ENCODE measurements around the gene CRTC3. TPM values are rescaled to one million over a fixed set of nuclear protein-coding genes. Genes with fewer than 3 reads are reported as not detected.
"Not testable (repeated sequence)": the region's sequence is repeated elsewhere in the genome, so short reads cannot be mapped to it uniquely, and the experiment has no call there.

The CRTC3 gene
- total RNA-seq, 1 experiment from 2014 or later: 35.3 TPM

- Histone ChIP-seq H3K36me3 (ENCODE audit: insufficient read depth, low read length, poor library complexity, severe bottlenecking) (peaks cover 9% of the 10 kb centered on the region), H3K4me1 (ENCODE audit: insufficient read depth, low read length, poor library complexity, severe bottlenecking) (no peaks in the 10 kb centered on the region), H3K4me3 (ENCODE audit: low read depth, low read length, poor library complexity, severe bottlenecking) (no peak overlapping the region), H3K27ac (ENCODE audit: low read depth, low read length, poor library complexity, severe bottlenecking) (no peak overlapping the region), H3K27me3 (replicated peaks; ENCODE audit: insufficient read depth, low read depth, low read length, poor library complexity) (no peaks in the 10 kb centered on the region), H3K9me3 (ENCODE audit: low read depth, low read length, poor library complexity, severe bottlenecking) (no peaks in the 10 kb centered on the region)
- POLR2A ChIA-PET (ENCODE audit: low non-redundant PET): no interaction called here
- CTCF ChIA-PET: no interaction called here
- DNase-seq (ENCODE audit: low spot score): no peak
- no peak for TF ChIP-seq EZH2 (IDR thresholded peaks at IDR 0.05; ENCODE audit: borderline replicate concordance, low read depth, low read length, poor library complexity, severe bottlenecking)
- TF ChIP-seq CTCF (conservative IDR thresholded peaks at IDR 0.05; ENCODE audit: low read depth, low read length): no peak
- BruUV-seq (replicated peaks): no TSS peak
- intact Hi-C loops (cut with micrococcal nuclease; ENCODE audit: unreplicated experiment): no loop called here
These were observed 95.3 kb downstream of the CRTC3 start for GRCh38 chr15:90625037-90625436.

DNA sequence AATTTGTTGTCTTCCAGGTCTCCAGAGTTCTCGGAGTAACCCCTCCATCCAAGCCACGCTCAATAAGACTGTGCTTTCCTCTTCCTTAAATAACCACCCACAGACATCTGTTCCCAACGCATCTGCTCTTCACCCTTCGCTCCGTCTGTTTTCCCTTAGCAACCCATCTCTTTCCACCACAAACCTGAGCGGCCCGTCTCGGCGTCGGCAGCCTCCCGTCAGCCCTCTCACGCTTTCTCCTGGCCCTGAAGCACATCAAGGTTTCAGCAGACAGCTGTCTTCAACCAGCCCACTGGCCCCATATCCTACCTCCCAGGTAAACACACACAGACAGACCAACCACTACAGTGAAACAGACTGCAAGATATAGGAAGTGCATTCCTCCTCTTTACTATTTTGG lies 99.5 kb downstream of the CRTC3 start:
- TF ChIP-seq EZH2 (IDR thresholded peaks at IDR 0.05; ENCODE audit: borderline replicate concordance, low read depth, low read length, poor library complexity, severe bottlenecking) (no peak), CTCF (conservative IDR thresholded peaks at IDR 0.05; ENCODE audit: low read depth, low read length) (no peak)
- intact Hi-C loops (cut with micrococcal nuclease; ENCODE audit: unreplicated experiment): no loop called here
- Histone ChIP-seq H3K27me3 (replicated peaks; ENCODE audit: insufficient read depth, low read depth, low read length, poor library complexity) (no peaks in the 10 kb centered on the region), H3K4me1 (ENCODE audit: insufficient read depth, low read length, poor library complexity, severe bottlenecking) (no peaks in the 10 kb centered on the region), H3K4me3 (ENCODE audit: low read depth, low read length, poor library complexity, severe bottlenecking) (no peak overlapping the region), H3K27ac (ENCODE audit: low read depth, low read length, poor library complexity, severe bottlenecking) (no peak overlapping the region), H3K36me3 (ENCODE audit: insufficient read depth, low read length, poor library complexity, severe bottlenecking) (peaks cover 26% of the 10 kb centered on the region), H3K9me3 (ENCODE audit: low read depth, low read length, poor library complexity, severe bottlenecking) (no peaks in the 10 kb centered on the region)
- no TSS peak for BruUV-seq (replicated peaks)
- DNase-seq (ENCODE audit: low spot score): no peak
- CTCF ChIA-PET: no interaction called here
- POLR2A ChIA-PET (ENCODE audit: low non-redundant PET): no interaction called here

DNA sequence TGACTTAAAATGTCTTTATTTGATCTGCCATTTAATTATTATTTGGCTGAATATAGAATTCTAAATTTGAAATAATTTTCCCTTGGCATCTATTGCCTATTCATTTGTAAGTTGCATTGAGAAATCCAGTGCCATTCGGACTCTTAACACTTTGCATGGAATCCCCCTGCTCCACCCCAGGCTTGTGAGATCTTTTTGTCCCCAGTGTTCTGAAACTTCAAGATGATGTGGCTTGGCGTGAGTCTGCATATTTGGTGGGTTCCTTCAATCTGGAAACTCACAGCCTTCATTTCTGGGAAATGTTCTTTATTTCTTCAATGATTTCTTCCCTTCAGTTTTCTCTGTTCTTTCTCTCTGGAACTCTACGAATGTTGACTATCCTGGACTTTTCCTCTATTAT lies 103.6 kb downstream of the CRTC3 start:
- CTCF ChIA-PET: no interaction called here
- Histone ChIP-seq H3K27me3 (replicated peaks; ENCODE audit: insufficient read depth, low read depth, low read length, poor library complexity) (no peaks in the 10 kb centered on the region), H3K4me1 (ENCODE audit: insufficient read depth, low read length, poor library complexity, severe bottlenecking) (peaks cover 2% of the 10 kb centered on the region), H3K9me3 (ENCODE audit: low read depth, low read length, poor library complexity, severe bottlenecking) (no peaks in the 10 kb centered on the region), H3K27ac (ENCODE audit: low read depth, low read length, poor library complexity, severe bottlenecking) (no peak overlapping the region), H3K36me3 (ENCODE audit: insufficient read depth, low read length, poor library complexity, severe bottlenecking) (peaks cover 26% of the 10 kb centered on the region), H3K4me3 (ENCODE audit: low read depth, low read length, poor library complexity, severe bottlenecking) (no peak overlapping the region)
- POLR2A ChIA-PET (ENCODE audit: low non-redundant PET): no interaction called here
- no TSS peak for BruUV-seq (replicated peaks)
- TF ChIP-seq EZH2 (IDR thresholded peaks at IDR 0.05; ENCODE audit: borderline replicate concordance, low read depth, low read length, poor library complexity, severe bottlenecking) (no peak), CTCF (conservative IDR thresholded peaks at IDR 0.05; ENCODE audit: low read depth, low read length) (no peak)
- DNase-seq (ENCODE audit: low spot score): no peak
- intact Hi-C loops (cut with micrococcal nuclease; ENCODE audit: unreplicated experiment): no loop called here

DNA sequence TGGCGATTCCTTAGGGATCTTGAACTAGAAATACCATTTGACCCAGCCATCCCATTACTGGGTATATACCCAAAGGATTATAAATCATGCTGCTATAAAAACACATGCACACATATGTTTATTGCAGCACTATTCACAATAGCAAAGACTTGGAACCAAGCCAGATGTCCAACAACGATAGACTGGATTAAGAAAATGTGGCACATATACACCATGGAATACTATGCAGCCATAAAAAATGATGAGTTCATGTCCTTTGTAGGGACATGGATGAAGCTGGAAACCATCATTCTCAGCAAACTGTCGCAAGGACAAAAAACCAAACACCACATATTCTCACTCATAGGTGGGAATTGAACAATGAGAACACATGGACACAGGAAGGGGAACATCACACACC lies 107.3 kb downstream of the CRTC3 start:
- H3K9me3 ChIP-seq (ENCODE audit: low read depth, low read length, poor library complexity, severe bottlenecking); intact Hi-C loops (cut with micrococcal nuclease; ENCODE audit: unreplicated experiment); H3K27me3 ChIP-seq (replicated peaks; ENCODE audit: insufficient read depth, low read depth, low read length, poor library complexity); BruUV-seq (replicated peaks); POLR2A ChIA-PET (ENCODE audit: low non-redundant PET); DNase-seq (ENCODE audit: low spot score); H3K4me1 ChIP-seq (ENCODE audit: insufficient read depth, low read length, poor library complexity, severe bottlenecking); H3K4me3 ChIP-seq (ENCODE audit: low read depth, low read length, poor library complexity, severe bottlenecking); CTCF ChIA-PET; H3K27ac ChIP-seq (ENCODE audit: low read depth, low read length, poor library complexity, severe bottlenecking): not testable (repeated sequence)
- peaks cover 14% of the 10 kb centered on the region for H3K36me3 ChIP-seq (ENCODE audit: insufficient read depth, low read length, poor library complexity, severe bottlenecking)

Data from A673 (cell line).